GM19467 (cell line): Measurements from ENCODE around the gene PEAR1.

ENCODE experiments used
- ATAC-seq: cut with Tn5 transposase; IDR thresholded peaks from one replicate; pipeline ENCODE4 v1.9.1; 2021; ENCODE audit warnings: mild to moderate bottlenecking, moderate library complexity; ENCODE audit not compliant: unreplicated experiment

PEAR1 gene

GRCh38 chr1:156860113-156860627, 33.3 kb upstream of the PEAR1 start:
- ATAC-seq: no peak

- ATAC-seq: no peak
Measured at GRCh38 chr1:156860628-156861423, 32.7 kb upstream of the PEAR1 start, which contains the start of gene NTRK1. TSS of gene NTRK1 (plus strand) at chr1:156860865. CDS start at chr1:156860935, 70 bp downstream.

DNA sequence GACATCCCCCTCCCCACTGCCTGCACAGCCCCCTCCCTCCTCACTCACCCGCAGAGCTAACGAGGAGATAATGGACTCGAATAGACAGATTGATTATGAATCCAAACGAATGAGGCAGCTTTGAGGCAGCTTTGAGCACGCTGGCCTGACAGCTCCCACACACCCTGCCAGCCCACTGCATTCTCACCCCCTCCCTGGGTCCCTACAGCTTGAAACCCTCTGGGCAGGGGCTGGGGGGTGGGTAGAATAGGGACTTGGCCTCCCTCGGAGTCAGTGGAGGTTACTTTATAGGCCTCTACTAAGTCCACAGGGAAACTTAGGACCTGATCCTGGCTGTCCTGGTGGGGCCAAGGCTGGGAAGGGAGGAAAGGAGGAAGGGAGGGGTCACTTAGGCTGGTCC, 30.9 kb upstream of the PEAR1 start:
- ATAC-seq: no peak

DNA sequence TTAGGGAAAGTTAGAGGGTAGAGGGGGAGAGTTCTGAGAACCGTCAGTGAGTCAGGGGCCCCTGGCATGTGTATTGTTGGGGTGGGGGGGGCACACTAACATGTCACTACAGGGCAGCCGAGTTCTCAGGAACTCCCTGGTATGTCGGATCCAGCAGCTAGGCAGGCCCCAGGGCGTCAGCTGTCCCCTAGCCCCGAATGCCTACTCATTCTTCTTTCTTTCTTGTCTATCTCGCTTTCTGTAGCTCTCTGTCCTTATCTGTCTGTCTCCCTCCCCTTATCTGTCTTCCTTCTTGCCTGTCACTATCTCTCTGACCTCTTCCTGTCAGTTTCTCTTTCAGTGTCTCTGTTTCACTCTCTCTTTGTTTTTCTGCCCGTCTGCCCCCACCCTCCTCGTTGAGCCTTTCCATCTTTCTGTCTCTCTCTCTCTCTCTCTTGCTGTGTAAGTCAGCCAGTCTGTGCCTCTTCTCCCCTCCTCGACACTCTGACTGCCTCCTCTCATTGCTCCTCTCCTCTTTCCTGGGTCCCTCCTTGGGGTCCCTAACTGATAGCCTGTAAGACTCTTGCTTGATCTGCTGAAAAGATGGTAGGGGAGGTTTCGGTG, 30.4 kb upstream of the PEAR1 start:
- ATAC-seq: no peak

GRCh38 chr1:156863631-156864030, 29.9 kb upstream of the PEAR1 start:
- no peak for ATAC-seq

DNA sequence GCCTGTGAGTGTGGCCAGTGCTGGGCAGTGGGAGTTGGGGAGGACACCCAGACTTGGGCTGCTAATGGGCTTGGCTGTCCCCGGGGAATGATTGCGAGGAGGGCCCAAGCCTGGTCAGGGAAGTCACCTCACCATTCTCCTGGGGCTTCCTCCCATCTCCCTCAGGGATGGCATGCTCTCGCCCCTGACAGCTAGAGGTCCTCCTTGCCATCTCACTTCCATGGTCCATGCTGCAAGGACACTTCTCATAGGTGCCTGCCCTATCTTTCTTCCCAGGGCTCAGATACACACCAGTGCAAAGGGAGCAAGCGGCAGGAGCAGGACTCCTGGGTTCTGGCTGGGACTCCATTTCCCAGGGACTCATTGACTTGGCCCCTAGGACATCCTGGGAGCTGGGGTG, 28.7 kb upstream of the PEAR1 start:
- ATAC-seq: no peak

DNA sequence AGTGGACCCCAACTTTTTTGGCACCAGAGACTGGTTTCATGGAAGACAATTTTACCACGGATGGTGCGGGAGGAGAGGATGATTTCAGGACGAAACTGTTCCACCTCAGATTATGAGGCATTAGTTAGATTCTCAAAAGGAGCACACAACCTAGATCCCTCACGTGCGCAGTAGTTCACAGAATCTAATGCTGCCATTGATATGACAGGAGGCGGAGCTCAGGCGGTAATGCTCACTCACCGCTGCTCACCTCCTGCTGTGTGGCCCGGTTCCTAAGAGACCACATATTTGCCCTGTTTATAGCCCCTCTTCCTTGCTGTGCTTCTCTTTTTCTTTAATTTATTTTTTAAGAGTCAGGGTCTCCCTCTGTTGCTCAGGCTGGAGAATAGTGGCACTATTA, 28.3 kb upstream of the PEAR1 start:
- no peak for ATAC-seq

DNA sequence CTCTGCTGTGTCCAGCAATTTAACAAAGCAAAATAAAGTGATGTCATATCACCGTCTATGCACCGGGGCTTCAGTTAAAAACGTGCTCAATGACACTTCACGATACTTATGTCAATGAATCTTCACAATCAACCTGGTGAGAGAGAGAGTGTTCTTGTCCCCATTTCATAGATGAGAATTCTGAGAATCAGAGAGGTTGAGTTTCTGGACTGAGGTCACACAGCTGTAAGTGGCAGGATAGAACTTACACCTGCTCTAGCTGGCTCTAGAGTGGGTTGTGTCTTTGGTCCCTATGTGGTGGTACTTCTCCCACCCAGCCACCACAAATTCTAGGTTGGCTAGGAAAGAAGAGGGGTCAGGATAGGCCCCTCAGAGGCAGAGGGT, 27.7 kb upstream of the PEAR1 start:
- ATAC-seq: no peak

GRCh38 chr1:156866249-156866909, 27.1 kb upstream of the PEAR1 start:
- ATAC-seq: no peak

- ATAC-seq: no peak
Measured at GRCh38 chr1:156868341-156868740, 25.2 kb upstream of the PEAR1 start.

DNA sequence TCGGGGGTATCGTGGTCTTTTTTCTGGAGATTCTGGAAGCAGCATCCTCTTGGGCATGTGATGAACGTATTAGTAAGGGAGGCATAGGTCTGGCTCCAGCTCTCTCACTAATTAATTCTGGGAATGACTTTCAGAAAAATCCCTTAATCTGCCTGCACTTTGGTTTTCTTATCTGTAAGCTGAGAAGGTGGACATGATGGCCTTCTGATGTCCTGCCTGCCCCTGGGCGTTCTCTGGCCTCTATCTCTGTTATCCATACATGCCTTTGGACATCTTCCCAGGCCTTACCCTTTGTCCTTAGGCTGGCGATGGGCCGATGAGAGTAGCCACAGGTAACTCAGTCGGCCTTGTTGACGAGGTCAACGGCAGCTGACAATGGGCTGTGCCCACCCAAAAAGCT, 24.1 kb upstream of the PEAR1 start:
- ATAC-seq: no peak

DNA sequence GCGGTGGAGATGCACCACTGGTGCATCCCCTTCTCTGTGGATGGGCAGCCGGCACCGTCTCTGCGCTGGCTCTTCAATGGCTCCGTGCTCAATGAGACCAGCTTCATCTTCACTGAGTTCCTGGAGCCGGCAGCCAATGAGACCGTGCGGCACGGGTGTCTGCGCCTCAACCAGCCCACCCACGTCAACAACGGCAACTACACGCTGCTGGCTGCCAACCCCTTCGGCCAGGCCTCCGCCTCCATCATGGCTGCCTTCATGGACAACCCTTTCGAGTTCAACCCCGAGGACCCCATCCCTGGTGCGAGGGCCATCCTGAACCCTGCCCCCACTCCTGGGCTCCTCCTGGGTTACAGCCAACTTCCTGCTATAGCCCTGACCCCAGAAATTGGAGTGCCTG, 19.9 kb upstream of the PEAR1 start:
- ATAC-seq: no peak

GRCh38 chr1:156874142-156874541, 19.4 kb upstream of the PEAR1 start:
- no peak for ATAC-seq

DNA sequence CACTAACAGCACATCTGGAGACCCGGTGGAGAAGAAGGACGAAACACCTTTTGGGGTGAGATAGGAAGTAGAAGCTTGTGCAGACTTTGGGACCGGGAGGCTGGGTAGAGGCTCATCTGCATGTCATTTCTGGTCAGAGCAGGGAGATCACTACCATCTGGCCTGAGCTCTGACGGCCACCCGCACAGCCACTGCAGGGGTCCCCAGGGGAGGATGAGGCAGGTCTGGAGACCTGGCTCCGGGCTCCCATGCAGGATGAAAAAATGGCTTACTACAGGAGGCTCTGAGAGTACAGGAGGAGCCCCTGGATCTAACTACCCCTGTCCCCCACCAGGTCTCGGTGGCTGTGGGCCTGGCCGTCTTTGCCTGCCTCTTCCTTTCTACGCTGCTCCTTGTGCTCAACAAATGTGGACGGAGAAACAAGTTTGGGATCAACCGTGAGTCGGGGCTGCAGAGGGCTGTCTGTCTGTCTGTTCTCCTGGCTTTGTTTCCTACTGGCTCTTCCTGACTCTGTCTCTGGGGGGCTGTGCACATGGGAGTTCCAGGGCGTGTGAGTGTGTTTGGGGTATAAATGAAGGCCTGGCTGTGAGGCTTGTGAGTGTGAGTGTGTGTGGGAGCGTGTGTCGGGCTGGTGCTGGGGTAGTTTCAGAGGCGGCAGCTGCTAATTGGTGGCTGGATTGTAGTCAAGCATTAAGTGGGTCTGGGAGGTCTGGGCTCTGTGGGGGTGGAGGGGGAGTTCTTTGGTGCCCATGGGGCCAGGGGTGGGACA, 18.8 kb upstream of the PEAR1 start:
- ATAC-seq: no peak

- ATAC-seq: no peak
Measured at GRCh38 chr1:156875341-156875615, 18.2 kb upstream of the PEAR1 start.

DNA sequence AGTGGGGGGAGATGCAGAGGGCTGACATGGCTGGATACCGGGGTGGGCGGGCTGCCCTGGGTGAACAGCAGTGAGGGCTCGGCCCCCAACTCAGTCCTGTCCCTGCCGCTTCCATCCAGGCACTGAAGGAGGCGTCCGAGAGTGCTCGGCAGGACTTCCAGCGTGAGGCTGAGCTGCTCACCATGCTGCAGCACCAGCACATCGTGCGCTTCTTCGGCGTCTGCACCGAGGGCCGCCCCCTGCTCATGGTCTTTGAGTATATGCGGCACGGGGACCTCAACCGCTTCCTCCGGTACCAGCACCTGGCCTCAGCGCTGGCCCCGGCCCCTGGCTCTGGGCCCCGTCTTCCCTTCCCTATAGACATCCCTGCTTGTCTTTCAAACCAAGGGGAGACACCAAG, 17.2 kb upstream of the PEAR1 start:
- ATAC-seq: no peak

- no peak for ATAC-seq
Measured at GRCh38 chr1:156877433-156878170, 15.9 kb upstream of the PEAR1 start.

DNA sequence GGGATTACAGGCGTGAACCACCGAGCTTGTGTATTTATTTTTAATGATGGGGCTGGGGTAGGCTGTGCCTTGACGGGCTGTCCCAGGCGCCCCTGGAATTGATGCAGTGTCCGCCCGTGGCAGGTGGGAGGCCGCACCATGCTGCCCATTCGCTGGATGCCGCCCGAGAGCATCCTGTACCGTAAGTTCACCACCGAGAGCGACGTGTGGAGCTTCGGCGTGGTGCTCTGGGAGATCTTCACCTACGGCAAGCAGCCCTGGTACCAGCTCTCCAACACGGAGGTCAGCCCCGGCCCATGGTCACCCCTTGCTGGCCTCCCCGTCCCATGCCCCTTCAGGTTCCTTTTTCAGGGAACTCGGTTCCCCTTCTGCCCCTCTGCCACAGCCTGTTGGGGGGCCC, 13.6 kb upstream of the PEAR1 start:
- ATAC-seq: no peak

- no peak for ATAC-seq
Measured at GRCh38 chr1:156880473-156880872, 13.0 kb upstream of the PEAR1 start.

- no peak for ATAC-seq
Measured at GRCh38 chr1:156881101-156881500, 12.4 kb upstream of the PEAR1 start.

- ATAC-seq: no peak
Measured at GRCh38 chr1:156881663-156882062, 11.9 kb upstream of the PEAR1 start.
